ENCODE results near the gene TMEM40.

DNA sequence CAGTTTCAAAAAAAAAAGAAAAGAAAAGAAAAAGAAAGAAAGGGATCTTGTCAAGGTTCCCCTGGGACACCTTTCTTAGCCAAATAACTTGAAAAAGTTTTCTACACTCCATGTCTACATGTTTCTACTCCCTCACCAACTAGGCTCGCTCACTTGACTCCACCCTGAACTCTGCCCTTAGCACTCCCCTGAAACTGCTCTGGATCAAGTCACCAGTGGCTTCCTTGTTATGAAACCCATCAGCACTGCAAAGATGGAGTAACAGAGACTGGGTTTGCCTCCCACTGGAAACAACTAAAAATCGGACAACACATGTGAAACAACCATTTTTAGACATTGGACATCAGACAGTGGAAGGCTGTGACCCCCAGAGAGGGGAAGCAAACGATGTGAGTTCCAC lies 36.8 kb downstream of the TMEM40 start:
- TF ChIP-seq, protein P1, sequence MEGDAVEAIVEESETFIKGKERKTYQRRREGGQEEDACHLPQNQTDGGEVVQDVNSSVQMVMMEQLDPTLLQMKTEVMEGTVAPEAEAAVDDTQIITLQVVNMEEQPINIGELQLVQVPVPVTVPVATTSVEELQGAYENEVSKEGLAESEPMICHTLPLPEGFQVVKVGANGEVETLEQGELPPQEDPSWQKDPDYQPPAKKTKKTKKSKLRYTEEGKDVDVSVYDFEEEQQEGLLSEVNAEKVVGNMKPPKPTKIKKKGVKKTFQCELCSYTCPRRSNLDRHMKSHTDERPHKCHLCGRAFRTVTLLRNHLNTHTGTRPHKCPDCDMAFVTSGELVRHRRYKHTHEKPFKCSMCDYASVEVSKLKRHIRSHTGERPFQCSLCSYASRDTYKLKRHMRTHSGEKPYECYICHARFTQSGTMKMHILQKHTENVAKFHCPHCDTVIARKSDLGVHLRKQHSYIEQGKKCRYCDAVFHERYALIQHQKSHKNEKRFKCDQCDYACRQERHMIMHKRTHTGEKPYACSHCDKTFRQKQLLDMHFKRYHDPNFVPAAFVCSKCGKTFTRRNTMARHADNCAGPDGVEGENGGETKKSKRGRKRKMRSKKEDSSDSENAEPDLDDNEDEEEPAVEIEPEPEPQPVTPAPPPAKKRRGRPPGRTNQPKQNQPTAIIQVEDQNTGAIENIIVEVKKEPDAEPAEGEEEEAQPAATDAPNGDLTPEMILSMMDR (conservative IDR thresholded peaks at IDR 0.05 in 1 of 2, IDR thresholded peaks at IDR 0.05 in 1 of 2; ENCODE audit: extremely low read depth in 1 of 2, insufficient read depth in 1 of 2, low read depth in 1 of 2, low read length in 2 of 2): no peak
- no peak for TF ChIP-seq EZH2 (IDR thresholded peaks at IDR 0.05; ENCODE audit: borderline replicate concordance, low read length)
